Posterior cingulate gyrus (tissue), 11 donors: ENCODE measurements around the gene B4GALT5.
"Not testable (repeated sequence)": the region's sequence is repeated elsewhere in the genome, so short reads cannot be mapped to it uniquely, and the experiment has no call there.

ENCODE experiments used
- DNase-seq, 10 donors: peaks; one replicate each; pipeline versions ENCODE4 v3.0.0 to v3.0.0-alpha.2; 2020 to 2021; ENCODE audit warnings: mixed read lengths in 3 of 10
- intact Hi-C: fragments of 100-400 bp; cut with DNase I; formaldehyde crosslinking; loops from one replicate; pipeline ENCODE4 v1.15.1; 2023

The B4GALT5 gene

DNA sequence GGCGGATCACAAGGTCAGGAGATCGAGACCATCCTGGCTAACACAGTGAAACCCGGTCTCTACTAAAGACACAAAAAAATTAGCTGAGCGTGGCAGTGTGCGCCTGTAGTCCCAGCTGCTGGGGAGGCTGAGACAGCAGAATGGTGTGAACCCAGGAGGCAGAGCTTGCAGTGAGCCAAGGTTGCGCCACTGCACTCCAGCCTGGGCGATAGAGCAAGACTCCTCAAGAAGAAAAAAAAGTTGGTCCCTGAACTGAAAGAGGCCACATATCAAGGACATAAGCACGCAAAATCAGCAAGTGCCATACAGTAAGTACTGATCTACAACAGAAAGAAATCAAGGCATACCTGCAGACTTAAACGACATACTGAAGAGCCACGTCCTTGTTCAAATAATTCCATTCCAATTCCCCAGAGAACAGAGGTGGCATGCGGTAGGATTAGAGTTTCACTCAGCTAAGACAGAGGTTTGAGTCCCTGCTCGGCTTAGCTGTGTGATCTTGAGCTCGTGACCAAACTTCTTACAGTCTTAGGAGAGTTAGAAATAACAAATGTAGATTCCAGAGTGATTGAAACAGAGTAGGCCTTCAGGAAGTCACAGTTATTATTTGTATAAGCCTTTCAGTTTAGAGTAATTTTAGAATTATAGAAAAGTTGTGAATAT is 29.2 kb downstream of the B4GALT5 start:
- intact Hi-C loops: no loop called here
- no peak for DNase-seq

DNA sequence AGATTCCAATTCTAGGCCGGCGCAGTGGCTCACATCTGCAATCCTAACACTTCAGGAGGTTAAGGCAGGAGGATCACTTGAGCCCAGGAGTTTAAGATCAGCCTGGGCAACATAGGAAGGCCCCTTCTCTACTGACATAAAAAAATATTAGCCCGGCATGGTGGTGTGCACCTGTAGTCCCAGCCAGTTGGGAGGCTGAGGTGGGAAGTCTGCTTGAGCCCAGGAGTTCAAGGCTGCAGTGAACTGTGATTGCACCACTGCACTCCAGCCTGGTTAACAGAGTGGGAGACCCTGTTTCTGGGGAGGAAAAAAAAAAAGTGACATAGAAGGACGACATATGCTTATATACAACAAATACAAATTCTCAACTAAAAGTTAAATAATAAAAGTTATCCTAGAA is 30.9 kb downstream of the B4GALT5 start:
- intact Hi-C loops: no loop called here

DNA sequence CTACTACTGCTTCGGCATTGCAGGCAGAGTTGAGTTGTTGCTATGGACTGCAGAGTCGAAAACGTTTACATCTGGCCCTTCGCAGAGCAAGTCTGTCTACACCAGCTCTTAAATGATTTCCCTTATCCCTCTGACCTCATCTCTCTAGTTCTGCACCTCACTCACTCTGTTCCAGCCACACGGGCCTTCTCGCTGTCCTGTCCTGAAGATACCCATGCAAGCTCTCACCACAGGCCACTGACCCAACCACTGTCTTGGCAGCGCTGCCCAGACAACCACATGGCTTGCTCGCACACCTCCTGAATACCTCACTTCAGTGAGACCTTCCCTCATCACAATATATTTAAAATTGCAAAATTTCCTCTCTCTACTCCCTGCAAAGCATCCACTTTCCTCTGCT is 31.4 kb downstream of the B4GALT5 start:
- intact Hi-C loops: no loop called here

More for the DNA sequence above, 30.9 kb downstream of the B4GALT5 start:
- no peak for DNase-seq

DNA sequence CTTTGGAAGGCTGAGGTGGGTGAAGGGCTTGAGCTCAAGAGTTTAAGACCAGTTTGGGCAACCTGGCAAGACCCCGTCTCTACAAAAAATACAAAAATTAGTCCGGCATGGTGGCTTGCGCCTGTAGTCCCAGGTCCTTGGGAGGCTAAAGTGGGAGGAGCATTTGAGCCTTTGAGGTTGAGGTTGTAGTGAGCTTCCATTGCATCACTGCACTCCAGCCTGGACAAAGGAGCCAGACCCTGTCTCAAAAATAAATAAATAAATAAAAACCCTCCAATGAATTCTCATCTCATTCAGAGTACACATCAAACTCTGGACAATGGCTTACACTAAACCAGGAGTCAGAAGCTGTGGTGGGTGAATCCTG is 31.8 kb downstream of the B4GALT5 start:
- DNase-seq: no peak
- intact Hi-C loops: no loop called here

More for the DNA sequence above, 31.4 kb downstream of the B4GALT5 start:
- DNase-seq: no peak

DNA sequence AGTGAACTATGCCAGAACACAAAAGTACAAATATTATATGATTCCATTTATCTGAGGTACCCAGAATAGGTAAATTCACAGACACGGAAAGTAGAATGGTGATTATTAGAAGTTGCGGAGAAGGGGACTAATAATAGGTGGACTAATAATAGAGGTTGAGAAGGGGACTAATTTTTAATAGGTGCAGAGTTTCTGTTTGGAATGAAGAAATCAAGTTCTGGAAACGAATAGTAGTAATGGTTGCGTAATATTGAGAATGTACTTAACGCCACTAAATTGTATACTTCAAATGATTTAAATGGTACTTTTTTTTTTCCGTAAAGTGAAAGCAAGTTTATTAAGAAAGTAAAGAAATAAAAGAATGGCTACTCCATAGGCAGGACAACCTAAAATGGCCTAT is 33.2 kb downstream of the B4GALT5 start:
- intact Hi-C loops: no loop called here

DNA sequence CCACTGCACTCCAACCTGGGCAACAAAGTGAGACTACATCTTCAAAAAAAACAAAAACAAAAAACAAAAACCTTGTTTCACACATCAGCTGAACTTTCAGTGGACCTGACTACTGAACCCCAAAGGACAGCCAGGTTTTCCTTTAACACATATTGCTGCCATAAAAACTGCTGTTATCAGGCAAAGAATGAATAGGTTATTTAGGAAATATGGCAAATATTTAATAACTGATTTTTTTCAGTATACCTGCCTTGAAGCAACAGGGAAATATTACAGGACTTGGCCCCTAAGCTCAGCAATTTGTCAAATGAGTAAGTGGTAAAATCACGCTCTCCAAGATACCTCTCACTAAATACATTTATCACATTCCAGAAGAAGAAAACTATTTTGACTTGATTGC is 34.0 kb downstream of the B4GALT5 start:
- intact Hi-C loops: no loop called here
- no peak for DNase-seq

More for the DNA sequence above, 33.2 kb downstream of the B4GALT5 start:
- DNase-seq: no peak

DNA sequence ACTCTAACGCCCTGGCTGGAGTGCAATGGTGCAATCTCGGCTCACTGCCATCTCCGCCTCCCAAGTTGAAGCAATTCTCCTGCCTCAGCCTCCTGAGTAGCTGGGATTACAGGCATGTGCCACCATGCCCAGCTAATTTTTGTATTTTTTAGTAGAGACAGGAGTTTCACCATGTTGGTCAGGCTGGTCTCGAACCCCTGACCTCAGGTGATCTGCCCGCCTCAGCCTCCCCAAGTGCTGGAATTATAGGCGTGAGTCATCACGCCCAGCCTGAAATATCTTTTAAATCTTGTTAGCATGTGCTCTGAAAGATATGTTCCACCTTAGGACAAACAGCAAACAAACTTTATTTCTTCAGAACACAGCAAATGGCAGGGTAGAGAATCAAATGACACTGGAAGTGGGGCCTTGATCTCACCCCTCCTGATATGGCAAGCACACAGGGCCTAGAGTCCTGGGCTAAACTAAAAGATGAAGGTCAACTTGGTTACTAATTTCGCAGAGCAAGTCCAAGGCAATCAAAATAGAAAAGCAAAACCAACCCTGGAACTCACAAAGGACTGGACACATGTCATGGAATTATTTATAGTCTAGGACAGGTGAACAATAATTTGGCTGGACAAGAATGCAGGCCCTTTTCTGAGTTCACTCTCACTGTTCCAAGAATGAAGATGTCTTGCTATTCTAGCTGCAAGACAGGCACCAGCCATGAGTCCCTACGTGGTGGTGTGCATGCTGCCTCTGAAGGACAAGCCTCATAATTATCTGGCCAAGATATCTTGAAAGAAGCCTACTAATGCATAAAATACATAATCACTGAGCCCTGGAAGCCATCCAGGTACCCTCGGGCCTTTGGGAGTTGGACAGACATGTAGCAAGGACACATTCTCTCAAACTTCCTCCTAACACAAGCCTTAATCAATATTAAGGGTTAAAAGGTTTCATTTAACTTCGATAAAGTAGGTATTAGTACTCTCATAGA is 35.6 kb downstream of the B4GALT5 start:
- DNase-seq: no peak
- intact Hi-C loops: no loop called here

DNA sequence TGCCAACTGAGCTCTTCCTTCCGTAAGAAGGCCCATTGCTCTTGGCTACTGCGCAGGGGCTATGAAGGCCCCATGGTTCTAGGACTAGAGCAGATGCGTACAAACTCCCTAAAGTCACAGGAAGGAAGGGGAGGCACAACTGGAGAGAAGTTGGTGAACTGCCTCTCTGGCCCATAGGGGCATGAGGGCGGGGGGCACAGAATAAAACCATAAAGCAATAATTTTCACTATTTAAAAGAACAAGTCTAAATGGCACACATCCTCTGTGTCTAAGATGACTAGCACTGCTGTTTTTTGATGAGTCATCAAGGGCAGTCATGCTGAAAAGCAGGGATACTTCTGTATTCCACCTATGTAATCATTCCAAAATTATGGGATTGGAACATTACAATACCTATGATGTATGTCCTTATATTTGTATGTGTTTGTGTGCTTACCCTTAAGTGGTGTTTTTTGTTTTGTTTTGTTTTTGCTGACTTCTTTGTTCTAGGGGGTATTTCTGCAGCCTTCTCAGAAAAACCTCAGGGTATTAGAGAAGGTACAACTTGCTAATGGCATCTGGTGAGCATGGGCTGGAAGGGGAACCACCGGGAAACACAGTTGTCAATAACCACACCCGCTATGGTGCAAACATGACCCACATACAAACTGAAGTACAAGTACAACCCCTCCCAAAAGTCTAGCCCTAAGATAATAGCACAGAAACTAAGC is 36.9 kb downstream of the B4GALT5 start:
- DNase-seq: no peak

DNA sequence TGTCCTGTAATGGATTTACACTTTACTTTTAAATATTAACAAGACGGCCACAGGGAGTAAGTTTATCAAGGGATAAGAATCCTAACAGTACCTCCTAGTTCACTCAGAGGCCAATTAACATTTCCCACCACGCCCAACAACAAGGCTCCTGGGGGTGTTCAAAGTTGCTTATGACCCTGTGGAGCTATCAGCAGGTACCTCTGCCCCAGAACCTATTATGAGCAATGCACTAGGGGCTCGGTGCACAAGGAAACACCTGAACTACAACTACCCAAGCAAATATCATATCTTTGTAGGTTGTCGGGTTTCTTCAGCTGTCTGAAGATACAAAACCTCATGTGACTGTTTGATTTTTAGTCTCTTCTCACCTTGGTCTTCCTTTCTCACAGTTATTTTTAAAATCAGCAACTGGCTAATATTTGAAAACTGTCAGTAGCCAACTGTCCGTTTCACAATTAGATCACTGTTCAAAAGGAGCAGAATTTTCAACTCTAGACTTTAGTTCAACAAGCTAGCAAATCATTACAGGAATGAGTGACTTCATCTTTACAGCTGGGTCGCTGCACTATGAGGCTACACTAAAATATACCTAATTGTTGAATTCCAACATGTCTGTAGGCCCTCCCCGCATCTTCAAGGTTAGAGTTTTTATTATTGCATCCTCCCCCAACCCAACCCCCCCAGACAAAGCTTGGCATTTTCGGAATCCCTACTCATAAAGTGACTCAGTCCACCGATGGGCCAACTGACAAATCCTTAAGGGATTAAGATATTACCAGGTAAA is 38.1 kb downstream of the B4GALT5 start:
- intact Hi-C loops: no loop called here

More for the DNA sequence above, 36.9 kb downstream of the B4GALT5 start:
- intact Hi-C loops: no loop called here

DNA sequence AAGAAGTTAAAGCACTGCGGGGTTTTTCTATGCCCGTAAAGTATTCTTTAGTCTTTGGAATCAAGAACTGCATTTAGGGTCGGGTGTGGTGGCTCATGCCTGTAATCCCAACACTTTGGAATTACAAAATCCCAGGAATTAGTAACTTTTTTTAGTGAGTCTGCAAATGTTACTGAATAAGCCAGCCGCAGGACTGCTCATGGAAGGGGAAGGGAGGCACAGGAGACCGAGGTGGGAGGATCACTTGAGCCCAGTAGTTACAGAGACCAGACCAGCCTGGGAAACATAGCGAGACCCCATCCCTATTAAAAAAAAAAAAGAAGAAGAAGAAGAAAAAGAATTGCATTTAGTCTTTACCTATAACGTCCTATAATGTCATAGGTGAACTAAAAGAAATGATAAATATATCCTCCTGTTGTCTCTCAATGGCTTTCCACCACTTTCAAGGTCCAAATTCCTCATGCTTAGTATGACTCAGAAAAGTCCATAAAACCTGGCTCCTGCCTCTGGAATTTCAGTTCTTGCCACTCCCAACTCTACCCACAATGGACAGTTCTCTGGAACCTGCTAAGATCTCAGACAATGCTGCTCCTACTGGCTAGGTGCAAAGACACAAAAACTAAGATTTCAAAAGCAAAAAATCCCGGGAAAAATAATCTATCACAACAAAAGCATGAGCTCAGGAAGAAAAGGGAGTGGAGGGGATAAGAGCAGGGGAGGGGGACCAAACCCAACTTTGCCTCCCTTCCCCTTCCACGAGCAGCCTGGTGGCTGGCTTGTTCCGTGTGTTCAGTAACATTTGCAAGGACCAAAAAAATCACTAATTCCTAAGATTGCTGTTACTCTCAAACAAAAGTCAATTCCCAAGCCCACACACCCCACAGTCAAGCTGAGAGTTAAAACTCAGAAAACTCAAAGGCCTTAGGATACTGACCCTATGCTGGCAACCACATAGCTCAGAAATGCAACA is 39.0 kb downstream of the B4GALT5 start:
- intact Hi-C loops: no loop called here
- no peak for DNase-seq

More for the DNA sequence above, 38.1 kb downstream of the B4GALT5 start:
- no peak for DNase-seq

DNA sequence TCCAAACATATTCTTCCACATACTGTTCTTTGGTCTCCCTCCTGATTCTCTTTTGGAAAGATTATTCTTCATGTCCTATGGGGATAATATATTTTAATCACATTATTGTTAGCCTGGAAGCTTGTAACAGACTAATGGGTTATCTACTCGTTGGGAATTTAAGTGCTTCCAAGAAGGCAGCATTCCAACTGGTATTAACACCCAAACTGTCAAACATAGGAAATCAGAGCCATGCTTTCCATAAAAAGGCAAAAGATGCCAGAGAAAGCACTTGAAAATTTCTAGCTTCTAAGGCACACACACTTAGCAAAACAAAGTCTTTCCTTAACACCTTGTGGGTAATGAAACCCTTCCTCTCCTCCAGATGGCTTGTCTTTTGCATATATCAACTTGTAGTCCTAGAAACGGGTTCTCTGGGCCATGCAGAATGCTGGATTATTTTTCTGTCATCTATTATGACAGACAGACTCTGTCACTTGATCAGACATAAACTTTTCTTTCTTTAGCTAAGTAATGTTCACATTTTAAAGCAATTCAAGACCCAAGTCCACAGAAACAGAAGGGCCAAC is 41.5 kb downstream of the B4GALT5 start:
- DNase-seq: no peak
- intact Hi-C loops: no loop called here

DNA sequence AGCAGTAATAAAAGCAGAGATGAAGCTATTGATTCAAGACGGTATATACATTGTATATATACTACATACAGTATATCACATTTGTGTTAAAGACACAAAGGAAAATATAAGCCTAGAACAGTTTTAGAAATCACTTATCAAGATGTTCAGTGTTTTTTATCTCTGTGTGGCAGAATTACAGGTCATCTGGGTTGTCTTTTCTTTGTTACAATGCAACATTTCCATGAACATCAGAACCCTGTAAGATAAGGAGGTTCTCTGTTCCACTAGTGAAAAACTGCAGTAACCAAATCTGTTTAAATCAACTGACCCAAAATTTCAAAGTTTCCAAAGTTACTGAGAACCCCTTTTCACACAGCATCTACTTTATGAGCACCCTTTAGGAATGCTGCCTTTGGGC is 42.2 kb downstream of the B4GALT5 start:
- intact Hi-C loops: no loop called here
- no peak for DNase-seq

DNA sequence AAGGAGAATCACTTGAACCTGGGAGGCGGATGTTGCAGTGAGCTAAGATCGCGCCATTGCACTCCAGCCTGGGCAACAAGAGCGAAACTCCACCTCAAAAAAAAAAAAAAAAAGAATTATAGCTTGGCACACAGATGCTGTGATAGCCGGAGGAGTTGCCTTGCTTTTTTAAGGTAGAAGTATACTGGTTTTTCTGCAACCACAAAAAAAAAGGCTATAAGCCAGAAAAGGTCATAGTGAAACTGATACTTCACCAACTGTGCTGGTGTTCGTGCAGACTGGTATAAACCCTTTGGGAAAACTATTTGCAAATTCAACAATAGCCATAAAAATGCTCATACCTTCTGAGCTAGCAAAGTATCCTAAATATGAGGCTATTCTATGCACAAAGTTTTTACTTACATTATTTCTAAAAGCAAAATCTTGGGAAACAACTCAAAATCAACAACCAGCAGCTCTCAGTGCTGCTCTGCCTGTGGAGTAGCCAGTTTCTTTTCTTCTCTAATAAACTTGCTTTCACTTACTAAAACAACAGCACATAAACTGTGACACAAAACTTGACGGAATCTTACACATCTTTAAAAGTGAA is 44.0 kb downstream of the B4GALT5 start:
- intact Hi-C loops: no loop called here
- DNase-seq: no peak

DNA sequence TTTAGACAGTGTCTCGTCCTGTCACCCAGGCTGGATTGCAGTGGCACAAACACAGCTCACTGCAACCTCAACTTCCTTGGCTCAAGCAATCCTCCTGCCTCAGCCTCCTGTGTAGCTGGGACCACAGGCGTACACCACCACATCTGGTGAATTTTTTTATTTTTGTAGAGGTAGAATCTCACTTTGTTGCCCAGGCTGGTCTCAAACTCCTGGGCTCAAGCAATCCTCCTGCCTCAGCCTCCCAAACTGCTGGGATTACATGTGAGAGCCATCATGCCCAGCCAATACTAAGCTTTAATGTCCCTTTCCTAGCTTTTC is 44.8 kb downstream of the B4GALT5 start:
- intact Hi-C loops, DNase-seq: not testable (repeated sequence)

DNA sequence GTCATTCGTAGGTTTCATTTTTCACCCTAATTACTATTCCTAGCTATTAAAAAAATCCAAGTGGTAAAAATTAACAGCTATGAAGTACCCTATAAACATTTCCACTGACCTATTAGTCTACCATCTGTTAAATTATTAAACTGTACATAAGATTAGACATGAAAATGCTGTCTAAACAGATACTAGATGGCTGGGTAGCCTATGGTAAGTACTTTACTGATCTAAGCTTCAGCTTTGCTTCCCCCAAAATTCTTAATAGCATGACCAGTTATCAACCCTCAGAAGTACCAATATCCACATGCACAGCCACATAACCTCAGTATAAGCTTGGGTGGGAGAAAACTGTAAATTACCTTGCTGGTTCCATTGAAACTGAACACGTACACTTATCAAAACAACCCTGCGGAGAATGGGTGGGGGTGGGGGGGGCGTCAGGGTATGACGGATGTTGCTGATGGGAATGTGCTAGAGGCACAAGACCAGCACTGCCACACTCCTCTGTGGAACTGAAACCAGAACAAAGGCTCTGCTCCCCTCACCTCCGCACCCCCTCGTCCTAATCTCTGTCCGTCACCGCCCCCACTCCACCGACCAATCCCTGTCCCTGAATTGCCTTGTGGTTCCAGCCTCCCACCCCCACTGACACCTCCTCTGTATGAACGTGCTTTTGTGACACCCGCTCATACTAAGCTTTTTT is 45.3 kb downstream of the B4GALT5 start:
- intact Hi-C loops: no loop called here
- DNase-seq: no peak

DNA sequence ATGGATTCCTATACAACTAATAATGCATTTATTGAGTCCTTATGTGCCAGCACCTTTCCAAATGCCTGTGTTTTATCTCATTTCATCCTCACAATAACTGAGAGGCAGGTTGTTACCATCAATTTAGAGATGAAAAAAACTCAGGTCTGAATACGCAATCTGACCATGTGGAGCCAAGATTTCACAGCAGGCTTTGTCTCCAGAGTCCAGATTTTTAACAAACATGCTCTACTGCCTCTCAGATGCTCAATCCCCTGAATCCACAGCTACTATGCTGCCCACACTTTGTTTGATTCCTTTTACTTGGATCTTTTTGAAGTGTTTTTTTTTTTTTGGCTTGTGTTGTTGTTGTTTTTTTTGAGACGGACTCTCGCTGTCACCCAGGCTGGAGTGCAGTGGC is 46.8 kb downstream of the B4GALT5 start:
- DNase-seq: no peak
- intact Hi-C loops: no loop called here

DNA sequence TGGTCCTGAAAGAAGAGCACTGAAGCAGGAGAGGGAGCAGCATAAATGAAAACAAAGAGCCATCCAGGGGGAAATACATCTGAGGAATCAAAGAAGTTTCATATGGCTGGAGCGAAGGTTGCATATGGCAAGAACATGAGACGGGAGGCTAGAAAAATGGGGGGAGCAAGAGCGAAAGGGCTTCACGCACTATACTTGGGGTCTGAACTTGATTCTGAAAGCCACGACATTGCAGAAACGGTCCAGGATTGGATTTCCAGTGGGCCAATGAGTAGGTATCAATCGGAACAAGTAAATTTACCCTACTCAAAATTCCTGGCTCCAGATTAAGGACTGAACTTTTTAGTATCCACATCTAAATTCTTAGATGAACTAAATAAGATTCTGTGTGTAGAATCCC is 47.9 kb downstream of the B4GALT5 start:
- intact Hi-C loops: no loop called here

More for the DNA sequence above, 47.9 kb downstream of the B4GALT5 start:
- DNase-seq: no peak
